ENCODE results near the gene CCDC120.

The CCDC120 gene, protein sequence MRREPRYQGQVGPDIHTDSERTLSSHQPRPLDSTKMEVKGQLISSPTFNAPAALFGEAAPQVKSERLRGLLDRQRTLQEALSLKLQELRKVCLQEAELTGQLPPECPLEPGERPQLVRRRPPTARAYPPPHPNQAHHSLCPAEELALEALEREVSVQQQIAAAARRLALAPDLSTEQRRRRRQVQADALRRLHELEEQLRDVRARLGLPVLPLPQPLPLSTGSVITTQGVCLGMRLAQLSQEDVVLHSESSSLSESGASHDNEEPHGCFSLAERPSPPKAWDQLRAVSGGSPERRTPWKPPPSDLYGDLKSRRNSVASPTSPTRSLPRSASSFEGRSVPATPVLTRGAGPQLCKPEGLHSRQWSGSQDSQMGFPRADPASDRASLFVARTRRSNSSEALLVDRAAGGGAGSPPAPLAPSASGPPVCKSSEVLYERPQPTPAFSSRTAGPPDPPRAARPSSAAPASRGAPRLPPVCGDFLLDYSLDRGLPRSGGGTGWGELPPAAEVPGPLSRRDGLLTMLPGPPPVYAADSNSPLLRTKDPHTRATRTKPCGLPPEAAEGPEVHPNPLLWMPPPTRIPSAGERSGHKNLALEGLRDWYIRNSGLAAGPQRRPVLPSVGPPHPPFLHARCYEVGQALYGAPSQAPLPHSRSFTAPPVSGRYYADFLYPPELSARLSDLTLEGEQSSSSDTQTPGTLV

GRCh38 chrX:49058794-49059193, at the start of gene CCDC120:
CCDC120 (plus strand) TSS chrX:49058999; CDS start chrX:49062042, 3,043 bp downstream.
- DNase-seq = no peak

DNA sequence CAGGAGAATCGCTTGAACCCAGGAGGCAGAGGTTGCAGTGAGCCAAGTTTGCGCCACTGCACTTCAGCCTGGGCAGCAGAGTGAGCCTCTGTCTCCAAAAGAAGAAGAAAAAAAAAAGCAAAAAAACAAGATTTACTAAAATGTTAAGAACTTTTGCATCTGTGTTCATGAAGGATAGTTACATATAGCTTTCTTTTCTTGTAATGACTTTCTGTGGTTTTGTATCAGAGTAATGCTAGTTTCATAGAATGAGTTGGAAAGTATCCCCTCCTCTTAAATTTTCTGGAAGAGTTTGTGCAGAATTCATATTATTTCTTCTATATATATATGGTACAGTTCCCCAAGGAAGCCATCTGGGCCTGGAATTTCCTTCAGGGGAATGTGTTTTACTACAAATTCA, 39.7 kb upstream of the CCDC120 start:
- DNase-seq = no peak

- DNase-seq = no peak
These were observed 39.1 kb upstream of the CCDC120 start for GRCh38 chrX:49019599-49020249.

- DNase-seq = no peak
These were observed 28.9 kb upstream of the CCDC120 start for GRCh38 chrX:49029876-49030275.

DNA sequence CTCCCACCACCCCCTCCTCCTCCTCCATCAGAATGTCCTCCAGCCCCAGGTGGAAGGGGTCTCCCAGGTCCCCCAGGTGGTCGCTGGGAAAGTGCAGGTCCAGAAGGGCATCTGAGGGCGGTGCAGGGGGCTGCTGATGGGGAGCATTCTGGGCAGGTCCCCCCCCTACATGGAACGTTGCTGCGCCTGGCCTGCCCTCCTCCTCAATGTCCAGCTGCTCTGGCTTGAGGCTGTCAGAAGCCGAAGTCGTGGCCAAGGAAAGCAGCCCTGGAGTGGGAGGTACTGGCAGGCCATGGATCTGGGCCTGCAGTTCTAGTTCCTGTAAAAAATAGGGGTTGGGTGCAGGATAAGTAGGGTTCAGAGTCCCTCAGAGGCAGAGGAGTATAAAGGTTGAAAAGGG, 28.5 kb upstream of the CCDC120 start:
- DNase-seq = no peak

GRCh38 chrX:49037883-49038475, 20.8 kb upstream of the CCDC120 start:
- DNase-seq = no peak

GRCh38 chrX:49039598-49040375, 19.0 kb upstream of the CCDC120 start:
- peak; percentile 63 for DNase-seq

GRCh38 chrX:49040376-49040955, 18.3 kb upstream of the CCDC120 start:
- no peak for DNase-seq

DNA sequence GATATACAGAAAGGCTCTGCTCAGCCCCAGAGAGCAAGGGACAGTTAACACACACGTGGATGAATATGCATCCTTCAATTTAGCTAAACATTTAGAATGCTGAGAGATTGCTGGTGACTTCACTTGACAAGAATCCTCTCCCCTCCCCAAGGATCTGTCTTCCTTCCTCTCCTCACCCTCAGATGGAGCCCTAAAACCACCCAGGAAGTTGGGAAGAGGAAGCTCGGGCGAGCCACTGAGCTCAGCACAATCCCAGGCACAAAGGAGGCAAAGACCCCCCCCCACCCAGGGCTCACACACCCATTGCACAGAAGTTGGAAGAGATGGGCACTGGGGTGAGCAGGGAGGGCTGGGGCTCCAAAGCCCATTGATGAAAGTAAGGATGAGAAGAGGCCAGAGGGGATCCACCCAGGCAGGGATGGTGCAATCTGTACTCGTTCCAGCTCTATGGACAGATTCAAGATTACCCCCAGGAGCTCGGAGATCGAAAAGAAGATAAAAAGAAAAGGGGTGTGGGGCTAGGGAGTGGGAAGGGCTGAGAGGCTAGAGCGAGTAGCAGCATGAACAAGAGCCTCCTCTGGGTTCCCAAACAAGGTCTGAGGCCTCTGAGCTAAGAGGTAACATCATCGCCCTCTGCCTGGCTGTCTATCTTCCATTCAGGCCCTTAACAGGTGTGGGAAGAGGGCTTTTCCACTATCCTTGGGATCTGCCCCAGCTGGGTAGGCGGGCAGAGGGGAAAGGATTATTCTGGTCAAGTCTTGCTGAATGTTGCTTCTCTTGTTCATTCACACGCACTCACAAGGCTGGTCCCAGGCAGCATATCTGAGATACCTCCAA, 16.8 kb upstream of the CCDC120 start:
- no peak for DNase-seq

DNA sequence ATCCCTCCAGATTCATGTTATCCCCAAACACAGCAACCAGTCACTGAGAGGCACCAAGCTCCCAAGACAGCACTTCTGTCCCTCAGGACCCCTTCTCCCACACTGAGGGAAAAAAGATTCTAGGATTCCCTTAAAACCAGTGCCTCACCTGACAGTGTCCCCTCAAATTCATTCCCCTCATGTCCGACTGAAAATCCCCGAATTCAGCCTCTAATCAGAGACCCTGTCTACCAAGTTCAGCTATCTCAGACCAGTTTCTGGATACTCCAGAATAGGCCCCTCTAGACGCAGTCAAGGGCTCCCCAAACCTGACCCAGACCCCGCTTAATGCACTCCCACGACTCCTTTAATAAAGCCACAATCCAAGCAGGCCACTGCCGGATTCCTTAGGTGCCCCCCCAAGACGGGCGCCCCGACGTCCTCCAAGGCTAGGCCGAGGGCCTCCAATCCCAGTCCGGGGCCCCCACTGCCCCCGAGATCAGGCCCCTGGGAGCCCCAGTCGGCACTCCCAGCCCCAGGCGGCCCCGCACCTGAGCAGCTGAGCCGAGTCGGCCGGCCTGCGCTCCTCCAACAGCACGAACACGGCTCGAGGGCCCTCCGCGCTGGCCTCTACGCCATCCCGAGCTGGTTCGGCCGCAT, 16.1 kb upstream of the CCDC120 start:
- DNase-seq = no peak

DNA sequence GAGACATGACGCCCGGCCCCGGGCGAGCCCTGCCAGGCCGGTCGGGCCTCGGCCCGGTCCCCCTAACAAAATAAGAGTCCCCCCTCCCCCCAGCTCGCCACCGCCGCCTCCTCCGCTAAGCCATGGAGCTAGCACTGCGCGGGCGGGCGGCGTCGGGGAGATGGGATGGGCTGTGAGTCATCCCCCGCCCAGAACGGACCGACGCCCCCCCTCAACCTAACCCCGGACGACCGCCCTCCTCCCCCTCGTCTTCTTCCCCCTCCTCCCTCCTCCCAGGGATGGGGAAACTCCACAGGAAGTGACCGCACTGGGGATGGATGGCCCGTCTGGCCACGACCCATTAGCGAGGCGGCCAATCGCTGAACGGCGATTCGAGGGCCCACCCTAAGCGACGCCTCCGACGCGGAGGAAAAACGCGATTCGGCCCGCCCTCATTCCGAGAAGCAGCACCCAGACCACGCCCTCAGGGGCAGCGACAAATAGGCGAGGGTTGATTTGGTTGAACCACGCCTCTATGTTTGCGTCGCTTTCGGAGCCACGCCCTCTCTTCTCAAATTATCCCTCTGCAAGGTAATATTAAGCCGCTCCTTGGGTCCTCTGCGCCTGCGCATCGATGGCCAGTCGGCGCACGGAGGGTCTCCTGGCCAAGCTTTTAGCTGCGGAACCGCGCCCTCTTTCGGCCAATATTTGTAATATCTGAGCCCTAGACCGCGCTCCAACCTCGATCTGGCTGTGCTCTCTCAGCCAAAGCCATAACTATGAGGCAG, 15.4 kb upstream of the CCDC120 start, which contains the start of gene TFE3:
TSS of gene TFE3 (minus strand) at position 138 of the 767 bp plus-strand sequence. CDS start at position 7, 131 bp downstream.
- DNase-seq = peak; percentile 99

GRCh38 chrX:49043987-49044281, 14.9 kb upstream of the CCDC120 start:
- DNase-seq = no peak

GRCh38 chrX:49053223-49054072, 5.4 kb upstream of the CCDC120 start:
- DNase-seq = peak; percentile 81

GRCh38 chrX:49054073-49054762, 4.6 kb upstream of the CCDC120 start:
- no peak for DNase-seq

DNA sequence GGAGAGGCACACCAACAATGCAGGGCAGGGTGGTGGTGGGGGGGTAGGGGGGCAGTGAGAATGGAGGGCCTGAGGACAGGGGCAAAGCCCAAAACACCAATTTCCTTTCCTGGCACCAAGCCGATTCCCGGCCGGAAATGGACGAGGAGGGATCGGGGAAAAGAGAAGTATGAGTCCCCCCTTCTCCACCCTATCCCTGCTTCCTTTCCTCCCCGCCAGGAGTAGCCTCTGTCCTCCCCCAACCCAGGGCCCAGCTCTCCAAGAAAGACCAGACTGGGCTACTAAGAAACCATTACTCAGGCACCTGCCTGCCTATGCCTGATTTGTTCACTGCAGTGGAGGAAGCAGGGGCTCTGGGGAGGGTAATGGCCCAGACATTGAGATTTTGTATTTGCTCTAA, 402 bp downstream of the CCDC120 start:
- no peak for DNase-seq

DNA sequence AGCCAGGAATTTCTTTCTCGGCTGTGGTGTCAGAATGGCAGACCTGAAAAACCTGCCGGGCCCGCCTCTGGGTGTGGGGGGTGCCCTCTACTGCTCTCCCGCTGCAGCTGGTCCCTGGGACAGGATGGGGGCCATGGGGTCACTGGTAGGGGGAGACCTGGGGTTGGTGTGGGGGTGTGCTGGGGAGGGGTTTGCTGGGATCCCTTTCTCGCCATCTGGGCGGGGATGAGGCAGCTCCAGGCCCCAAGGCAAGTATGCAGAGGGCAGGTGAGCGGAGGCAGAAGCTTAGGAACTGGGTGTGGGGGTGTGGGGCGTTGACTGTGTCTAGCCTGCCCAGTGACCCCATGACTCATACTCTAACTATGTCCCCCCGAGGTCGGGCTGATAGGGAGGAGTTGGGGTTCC, 884 bp downstream of the CCDC120 start:
- DNase-seq = no peak

- no peak for DNase-seq
These were observed 2.1 kb downstream of the CCDC120 start for GRCh38 chrX:49060914-49061313.

DNA sequence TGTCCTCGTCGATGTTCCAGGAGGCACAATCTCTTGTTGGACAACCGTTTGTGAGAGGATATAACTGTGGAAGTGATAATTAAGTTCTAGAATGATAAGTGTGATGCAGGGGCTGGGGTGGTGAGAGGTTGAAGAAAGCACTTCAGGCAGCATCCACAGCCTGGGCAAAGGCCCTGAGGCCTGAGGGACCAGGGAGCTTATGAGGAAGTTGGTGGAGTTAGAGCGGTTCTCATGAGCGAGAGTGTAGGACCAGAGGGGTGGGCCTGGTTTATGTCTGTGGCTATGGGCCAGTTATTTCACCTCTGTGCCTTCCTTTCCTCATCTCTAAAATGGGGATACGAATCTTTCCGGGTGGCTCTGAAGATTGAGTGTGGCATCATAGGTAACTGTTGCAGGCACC, 2.7 kb downstream of the CCDC120 start:
- no peak for DNase-seq
